Omental fat pad (tissue), 4 donors: Measurements from ENCODE around the gene IFITM5. TPM values are rescaled to one million over a fixed set of nuclear protein-coding genes. Genes with fewer than 3 reads are reported as not detected.

Experiments
- ATAC-seq: fragments of 150-250 bp; one replicate; pipeline ENCODE4 v1.9.1; 2016; ENCODE audit warnings: mild to moderate bottlenecking, moderate library complexity; ENCODE audit not compliant: low FRiP score
- DNase-seq: peaks from one replicate; pipeline ENCODE4 v3.0.0-alpha.2; 2019; ENCODE audit warnings: low spot score
- CTCF ChIP-seq, 3 donors: fragments of 450-650 bp; IDR thresholded peaks; one replicate each; pipeline ENCODE4 v1.5.1; 2016 to 2017; ENCODE audit warnings: antibody characterized with exemption in 3 of 3, mild to moderate bottlenecking in 3 of 3, moderate library complexity in 2 of 3
- small RNA-seq: library from RNA; depleted of rRNA; stranded (forward); fragments of <200 nt; gene quantifications from one replicate; pipeline ENCODE3, GENCODE V24; 2016
- total RNA-seq, 4 donors: library from RNA; depleted of rRNA; stranded (reverse); fragments of >200 nt; gene quantifications; one replicate each; pipeline ENCODE4 v1.1.0, GENCODE V29; 2016

IFITM5 gene
- total RNA-seq, 4 donors from 2014 or later, result not detected

- ATAC-seq (no peak), DNase-seq (no peak)
- no peak for TF ChIP-seq CTCF (IDR thresholded peaks at IDR 0.05)
These were observed 46.7 kb downstream of the IFITM5 start for GRCh38 chr11:252666-253065.

- DNase-seq (no peak), ATAC-seq (no peak)
- TF ChIP-seq CTCF (IDR thresholded peaks at IDR 0.05), result no peak
These were observed 47.8 kb downstream of the IFITM5 start for GRCh38 chr11:251550-251949.

- no peak for TF ChIP-seq CTCF (IDR thresholded peaks at IDR 0.05)
- ATAC-seq, result no peak
These were observed 48.5 kb downstream of the IFITM5 start for GRCh38 chr11:250740-251299.

GRCh38 chr11:250274-250673, 49.1 kb downstream of the IFITM5 start:
- TF ChIP-seq CTCF (IDR thresholded peaks at IDR 0.05), result no peak
- DNase-seq (no peak), ATAC-seq (no peak)

More at GRCh38 chr11:250740-251299, 48.5 kb downstream of the IFITM5 start:
- DNase-seq, result peak; percentile 35

- ATAC-seq (no peak), DNase-seq (no peak)
- TF ChIP-seq CTCF (IDR thresholded peaks at IDR 0.05), result no peak
These were observed 50.3 kb downstream of the IFITM5 start for GRCh38 chr11:249062-249461.

Small RNAs within 50 kb of the gene (small RNA-seq; reads per million reads assigned to genes)
- not detected for gene AC136475.6

Other genes starting within 250 kb of the IFITM5 start
- gene SCGB1C1, start 106.4 kb downstream of the IFITM5 start, total RNA-seq, result not detected
- 10 to 100 TPM; 18.4 to 29.1 (median 26.8) TPM for gene BET1L, start 92.1 kb downstream of the IFITM5 start, total RNA-seq
- gene RIC8A, start 91.8 kb downstream of the IFITM5 start, total RNA-seq, result 100 to 1,000 TPM in 1 of 4 donors, 10 to 100 TPM in 3; 60.6 to 104 (median 77.6) TPM
- 10 to 100 TPM in 3 of 4 donors, 1 to 10 TPM in 1; 6.8 to 19.2 (median 12.2) TPM for gene SIRT3, start 63.2 kb downstream of the IFITM5 start, total RNA-seq
- gene PSMD13, start 62.5 kb downstream of the IFITM5 start, total RNA-seq, result 100 to 1,000 TPM in 1 of 4 donors, 10 to 100 TPM in 3; 69.6 to 124 (median 78.2) TPM
- gene NLRP6, start 21.1 kb downstream of the IFITM5 start, total RNA-seq, result 10 to 100 TPM in 1 of 4 donors, 1 to 10 TPM in 2, under 1 TPM in 1; 0.84 to 11.8 (median 3.8) TPM
- 10 to 100 TPM; 10.9 to 53.6 (median 19.8) TPM for gene PGGHG, start 10.4 kb downstream of the IFITM5 start, total RNA-seq
- gene IFITM2, start 8.3 kb upstream of the IFITM5 start, total RNA-seq, result 100 to 1,000 TPM; 266 to 442 (median 382) TPM
- gene IFITM1, start 14.5 kb upstream of the IFITM5 start, total RNA-seq, result 100 to 1,000 TPM; 224 to 389 (median 247) TPM
- 100 to 1,000 TPM; 340 to 466 (median 398) TPM for gene IFITM3, start 21.3 kb upstream of the IFITM5 start, total RNA-seq
- 1 to 10 TPM; 1.4 to 4.1 (median 2.5) TPM for gene B4GALNT4, start 70.0 kb upstream of the IFITM5 start, total RNA-seq
- gene PKP3, start 94.7 kb upstream of the IFITM5 start, total RNA-seq, result under 1 TPM in 3 of 4 donors, not detected in 1; 0.09 to 0.96 (median 0.95) TPM
- gene SIGIRR, start 115.5 kb upstream of the IFITM5 start, total RNA-seq, result 10 to 100 TPM; 17.6 to 42.1 (median 31.0) TPM
- gene ANO9, start 142.5 kb upstream of the IFITM5 start, total RNA-seq, result 1 to 10 TPM in 3 of 4 donors, under 1 TPM in 1; 0.79 to 3.6 (median 3.1) TPM
- gene PTDSS2, start 150.8 kb upstream of the IFITM5 start, total RNA-seq, result 10 to 100 TPM; 33.0 to 45.2 (median 39.0) TPM
- gene RNH1, start 207.7 kb upstream of the IFITM5 start, total RNA-seq, result 100 to 1,000 TPM; 218 to 259 (median 230) TPM
- gene HRAS, start 236.1 kb upstream of the IFITM5 start, total RNA-seq, result 10 to 100 TPM; 30.1 to 44.9 (median 35.0) TPM
- gene LRRC56, start 238.0 kb upstream of the IFITM5 start, total RNA-seq, result under 1 TPM in 3 of 4 donors, not detected in 1; 0.24 to 0.38 (median 0.32) TPM